ENCODE data around the gene LDLR. TPM values are rescaled to one million over a fixed set of nuclear protein-coding genes. Genes with fewer than 3 reads are reported as not detected.
A peak's percentile ranks its signal among the peaks of the same experiment; 100 is the strongest.

Gene LDLR
- total RNA-seq, 1 experiment from 2014 or later, result 127 TPM

- Mint-ChIP-seq H3K4me3 (ENCODE audit: unreplicated experiment) (no peak overlapping the region), H3K27me3 (ENCODE audit: insufficient read depth, unreplicated experiment) (no peaks in the 10 kb centered on the region), H3K9me3 (ENCODE audit: unreplicated experiment) (no peaks in the 10 kb centered on the region), H3K4me1 (ENCODE audit: insufficient read depth, unreplicated experiment) (peaks cover 12% of the 10 kb centered on the region), H3K27ac (ENCODE audit: low read depth, unreplicated experiment) (peak overlapping the region; percentile 61), H3K36me3 (ENCODE audit: insufficient read depth, unreplicated experiment) (peaks cover 93% of the 10 kb centered on the region)
- POLR2A ChIA-PET, result interaction anchor here (2.0 to 2.9 kb wide), 3 partner anchors 14 to 31 kb away, joined by 8 to 15 read pairs (median 9); partner anchors contain the start of gene SPC24
- intact Hi-C loops (cut with micrococcal nuclease), result loop anchor here (2.0 kb wide), 1 partner anchor 31 kb away; no protein-coding TSS in a partner anchor
- no TSS peak for BruUV-seq (replicated peaks)
- DNase-seq (ENCODE audit: unreplicated experiment), result peak; percentile 56
- CTCF ChIA-PET, result interaction anchor here (0.6 kb wide), 1 partner anchor 734 kb away, joined by 3 read pairs; no protein-coding TSS in a partner anchor
- TF ChIP-seq CTCF (IDR thresholded peaks at IDR 0.05; ENCODE audit: unreplicated experiment), result no peak
Observed at GRCh38 chr19:11169896-11170678, 80.8 kb downstream of the LDLR start.

- DNase-seq (ENCODE audit: unreplicated experiment), result no peak
- Mint-ChIP-seq H3K4me3 (ENCODE audit: unreplicated experiment) (no peak overlapping the region), H3K9me3 (ENCODE audit: unreplicated experiment) (no peaks in the 10 kb centered on the region), H3K27ac (ENCODE audit: low read depth, unreplicated experiment) (no peak overlapping the region), H3K36me3 (ENCODE audit: insufficient read depth, unreplicated experiment) (peaks cover 94% of the 10 kb centered on the region), H3K27me3 (ENCODE audit: insufficient read depth, unreplicated experiment) (no peaks in the 10 kb centered on the region), H3K4me1 (ENCODE audit: insufficient read depth, unreplicated experiment) (peaks cover 12% of the 10 kb centered on the region)
- BruUV-seq (replicated peaks), result no TSS peak
- intact Hi-C loops (cut with micrococcal nuclease), result no loop called here
- POLR2A ChIA-PET, result interaction anchor here (2.0 kb wide), 1 partner anchor 15 kb away, joined by 8 read pairs; the partner anchor contains the start of gene SPC24
- CTCF ChIA-PET, result no interaction called here
- TF ChIP-seq CTCF (IDR thresholded peaks at IDR 0.05; ENCODE audit: unreplicated experiment), result no peak
Observed at GRCh38 chr19:11171144-11171543, 81.9 kb downstream of the LDLR start.

- no TSS peak for BruUV-seq (replicated peaks)
- peaks cover 91% of the 10 kb centered on the region for H3K36me3 Mint-ChIP-seq (ENCODE audit: insufficient read depth, unreplicated experiment)
- CTCF ChIA-PET, result interaction anchor here (0.5 to 1.0 kb wide), 4 partner anchors 9 to 269 kb away, joined by 3 to 4 read pairs (median 3); no protein-coding TSS in a partner anchor
- intact Hi-C loops (cut with micrococcal nuclease), result no loop called here
- DNase-seq (ENCODE audit: unreplicated experiment), result no peak
- no peaks in the 10 kb centered on the region for H3K9me3 Mint-ChIP-seq (ENCODE audit: unreplicated experiment)
- POLR2A ChIA-PET, result no interaction called here
- H3K4me1 Mint-ChIP-seq (ENCODE audit: insufficient read depth, unreplicated experiment), result peaks cover 12% of the 10 kb centered on the region
- no peak for TF ChIP-seq CTCF (IDR thresholded peaks at IDR 0.05; ENCODE audit: unreplicated experiment)
- H3K27ac Mint-ChIP-seq (ENCODE audit: low read depth, unreplicated experiment), result no peak overlapping the region
- no peaks in the 10 kb centered on the region for H3K27me3 Mint-ChIP-seq (ENCODE audit: insufficient read depth, unreplicated experiment)
- no peak overlapping the region for H3K4me3 Mint-ChIP-seq (ENCODE audit: unreplicated experiment)
Observed at GRCh38 chr19:11172576-11172975, 83.3 kb downstream of the LDLR start.

- Mint-ChIP-seq H3K9me3 (ENCODE audit: unreplicated experiment) (no peaks in the 10 kb centered on the region), H3K4me1 (ENCODE audit: insufficient read depth, unreplicated experiment) (peaks cover 2% of the 10 kb centered on the region), H3K36me3 (ENCODE audit: insufficient read depth, unreplicated experiment) (peaks cover 86% of the 10 kb centered on the region), H3K27ac (ENCODE audit: low read depth, unreplicated experiment) (no peak overlapping the region), H3K27me3 (ENCODE audit: insufficient read depth, unreplicated experiment) (no peaks in the 10 kb centered on the region), H3K4me3 (ENCODE audit: unreplicated experiment) (no peak overlapping the region)
- no peak for DNase-seq (ENCODE audit: unreplicated experiment)
- ChIA-PET POLR2A (no interaction called here), CTCF (interaction anchor here (0.6 to 1.0 kb wide), 2 partner anchors 10 to 18 kb away, joined by 3 read pairs; no protein-coding TSS in a partner anchor)
- intact Hi-C loops (cut with micrococcal nuclease), result no loop called here
- no peak for TF ChIP-seq CTCF (IDR thresholded peaks at IDR 0.05; ENCODE audit: unreplicated experiment)
- BruUV-seq (replicated peaks), result no TSS peak
Observed at GRCh38 chr19:11173516-11174155, 84.4 kb downstream of the LDLR start.

Data from MCF 10A (cell line).